HCT116 (cell line): Measurements from ENCODE around the gene ARHGEF37. TPM values are rescaled to one million over a fixed set of nuclear protein-coding genes. Genes with fewer than 3 reads are reported as not detected.
"Not testable (repeated sequence)": the region's sequence is repeated elsewhere in the genome, so short reads cannot be mapped to it uniquely, and the experiment has no call there.

Experiments used
- ATAC-seq: fragments of 200-7000 bp; cut with Tn5 transposase; 2 replicates; pipeline ENCODE4 v1.9.1; 2020; ENCODE audit warnings: mild to moderate bottlenecking, moderate library complexity
- BruUV-seq: library from RNA; stranded (reverse); fragments of 400-500 nt; replicated peaks from 2 replicates; lab custom pipeline; 2021; lab: Mats Ljungman, UMichigan
- CTCF ChIA-PET: fragments of 300-600 bp; sonication (Branson Sonifier 250); formaldehyde crosslinking; loops from one replicate; lab custom pipeline; 2021; ENCODE audit warnings: antibody characterized with exemption; lab: Charles Lee
- POLR2A ChIA-PET: fragments of 300-600, 350-600 bp; sonication (Branson Sonifier 250); formaldehyde crosslinking; loops from one replicate; lab custom pipeline; 2021; ENCODE audit warnings: antibody characterized with exemption; lab: Charles Lee
- RAD21 ChIA-PET, 2 experiments: fragments of 300-600 bp; sonication (Branson Sonifier 250); formaldehyde crosslinking; loops; one replicate each; lab custom pipeline; 2023; ENCODE audit warnings: low total read pairs in 2 of 2; ENCODE audit not compliant: uncharacterized antibody in 2 of 2, unreplicated experiment in 2 of 2, low non-redundant PET in 1 of 2; lab: Charles Lee
- DNase-seq: peaks from one replicate; pipeline ENCODE4 v3.0.0-alpha.2; 2010; ENCODE audit warnings: low read depth, low spot score
- H2AFZ ChIP-seq: fragments of 200-600 bp; shearing (Covaris generic), sonication (generic); 2 replicates; pipeline ENCODE4 v1.6.1; 2017; ENCODE audit warnings: low read depth, mixed run types, mixed read lengths, antibody characterized with exemption, low read length; ENCODE audit not compliant: poor library complexity, severe bottlenecking
- H3K27ac ChIP-seq: 2 replicates; pipeline ENCODE4 v1.5.1; 2012; ENCODE audit warnings: low read depth, low read length
- H3K27me3 ChIP-seq: fragments of 200-600 bp; sonication (generic); 2 replicates; pipeline ENCODE4 v1.6.1; 2016; ENCODE audit warnings: mixed run types, low read length, mixed read lengths; ENCODE audit not compliant: insufficient read depth
- H3K36me3 ChIP-seq, 2 experiments: fragments of 200-500 bp in 1 of 2; fragments of 200-600 bp in 1 of 2; sonication (Bioruptor generic) in 1 of 2; sonication (generic) in 1 of 2; 2 replicates each; pipeline versions ENCODE4 v1.5.1 to v1.6.1; 2014 to 2016; ENCODE audit warnings: low read length in 2 of 2, inconsistent platforms in 1 of 2, mixed read lengths in 1 of 2, mixed run types in 1 of 2; ENCODE audit not compliant: insufficient read depth in 2 of 2, control insufficient read depth in 1 of 2
- H3K4me1 ChIP-seq, 2 experiments: fragments of 200-600 bp in 1 of 2; sonication (generic) in 1 of 2; 2 replicates each; pipeline versions ENCODE4 v1.5.1 to v1.6.1; 2012 to 2017; ENCODE audit warnings: low read length in 2 of 2, inconsistent platforms in 1 of 2, mild to moderate bottlenecking in 1 of 2, mixed read lengths in 1 of 2, mixed run types in 1 of 2, moderate library complexity in 1 of 2; ENCODE audit not compliant: insufficient read depth in 2 of 2, control insufficient read depth in 1 of 2
- H3K4me2 ChIP-seq: fragments of 200-600 bp; sonication (generic); 2 replicates; pipeline ENCODE4 v1.6.1; 2017; ENCODE audit warnings: mixed run types, low read length, mixed read lengths
- H3K4me3 ChIP-seq, 2 experiments: fragments of 200-600 bp in 1 of 2; sonication (generic) in 1 of 2; replicated peaks in 1 of 2; 2 replicates each; pipeline ENCODE4 v1.5.1; 2011 to 2016; ENCODE audit warnings: low read length in 2 of 2, control low read depth in 1 of 2, low read depth in 1 of 2, mild to moderate bottlenecking in 1 of 2, mixed read lengths in 1 of 2, mixed run types in 1 of 2
- H3K79me2 ChIP-seq: fragments of 200-600 bp; sonication (generic); 2 replicates; pipeline ENCODE4 v1.6.1; 2017; ENCODE audit warnings: mild to moderate bottlenecking, mixed run types, low read length, moderate library complexity, mixed read lengths; ENCODE audit not compliant: insufficient read depth
- H3K9ac ChIP-seq: fragments of 200-600 bp; sonication (generic); 2 replicates; pipeline ENCODE4 v1.6.1; 2016; ENCODE audit warnings: low read length, mixed read lengths
- H3K9me2 ChIP-seq: fragments of 200-600 bp; sonication (generic), shearing (Covaris generic); 2 replicates; pipeline ENCODE4 v1.6.1; 2017; ENCODE audit warnings: mixed run types, mild to moderate bottlenecking, moderate library complexity; ENCODE audit not compliant: insufficient read depth
- H3K9me3 ChIP-seq, 2 experiments: fragments of 200-500 bp in 1 of 2; fragments of 200-600 bp in 1 of 2; sonication (Bioruptor generic) in 1 of 2; sonication (generic) in 1 of 2; 2 replicates each; pipeline ENCODE4 v1.6.1; 2014 to 2017; ENCODE audit warnings: low read length in 2 of 2, mixed read lengths in 2 of 2, inconsistent platforms in 1 of 2, low read depth in 1 of 2, mild to moderate bottlenecking in 1 of 2, mixed run types in 1 of 2, moderate library complexity in 1 of 2; ENCODE audit not compliant: control insufficient read depth in 1 of 2, insufficient read depth in 1 of 2
- H4K20me1 ChIP-seq: fragments of 200-600 bp; sonication (generic), shearing (Covaris generic); 2 replicates; pipeline ENCODE4 v1.6.1; 2017; ENCODE audit warnings: mixed run types, mild to moderate bottlenecking, moderate library complexity; ENCODE audit not compliant: insufficient read depth
- ATF3 ChIP-seq: IDR thresholded peaks from 2 replicates; pipeline ENCODE4 v1.6.1; 2012
- CBX3 ChIP-seq: IDR thresholded peaks from 2 replicates; pipeline ENCODE4 v1.6.1; 2012; ENCODE audit warnings: low read depth
- ELF1 ChIP-seq: IDR thresholded peaks from 2 replicates; pipeline ENCODE4 v1.6.1; 2012; ENCODE audit warnings: low read depth, borderline replicate concordance
- EZH2phosphoT487 ChIP-seq: fragments of 200-600 bp; IDR thresholded peaks from 2 replicates; pipeline ENCODE4 v1.6.1; 2018; ENCODE audit warnings: antibody characterized with exemption, borderline replicate concordance
- FOSL1 ChIP-seq: IDR thresholded peaks from 2 replicates; pipeline ENCODE4 v1.6.1; 2012; ENCODE audit warnings: low read depth
- JUND ChIP-seq: IDR thresholded peaks from 2 replicates; pipeline ENCODE4 v1.6.1; 2012
- POLR2A ChIP-seq: IDR thresholded peaks from 2 replicates; pipeline ENCODE4 v1.7.0; 2011; ENCODE audit warnings: borderline replicate concordance; ENCODE audit not compliant: insufficient read depth, insufficient read length; ENCODE audit errors: extremely low read depth
- SIN3A ChIP-seq: IDR thresholded peaks from 2 replicates; pipeline ENCODE4 v1.6.1; 2012; ENCODE audit warnings: low read depth
- SP1 ChIP-seq: IDR thresholded peaks from 2 replicates; pipeline ENCODE4 v1.6.1; 2012; ENCODE audit warnings: low read depth
- SRF ChIP-seq: IDR thresholded peaks from 2 replicates; pipeline ENCODE4 v1.6.1; 2012; ENCODE audit warnings: low read depth
- YY1 ChIP-seq: IDR thresholded peaks from 2 replicates; pipeline ENCODE4 v1.6.1; 2011; ENCODE audit warnings: low read length, low read depth, moderate library complexity, mild to moderate bottlenecking; ENCODE audit not compliant: insufficient replicate concordance; ENCODE audit errors: extremely low read depth
- ZFX ChIP-seq: fragments of 450-650 bp; IDR thresholded peaks from 2 replicates; pipeline ENCODE4 v1.6.1; 2017
- intact Hi-C: fragments of 100-400 bp; cut with micrococcal nuclease; formaldehyde crosslinking; loops from 2 replicates; pipeline ENCODE4 v1.10.0; 2022
- total RNA-seq: library from RNA; stranded (reverse); gene quantifications from one replicate; pipeline ENCODE4 v1.2.1, GENCODE V29; 2021; ENCODE audit not compliant: unreplicated experiment

The ARHGEF37 gene
- total RNA-seq, 1 experiment from 2014 or later, result 7.0 TPM

GRCh38 chr5:149594206-149594895, 13.1 kb downstream of the ARHGEF37 start (continued):
- TF ChIP-seq EZH2phosphoT487 (no peak), POLR2A (no peak), YY1 (no peak), ZFX (no peak), ATF3 (no peak), ELF1 (no peak), SIN3A (no peak), CBX3 (no peak), SRF (no peak), SP1 (no peak)
- TF ChIP-seq, all 23 proteins: peak for 0

GRCh38 chr5:149595105-149595504, 13.8 kb downstream of the ARHGEF37 start:
- ATAC-seq, result peak; percentile 76
- H3K79me2 ChIP-seq, H3K9me2 ChIP-seq, H3K27me3 ChIP-seq, CTCF ChIA-PET, POLR2A ChIA-PET, H3K4me3 ChIP-seq, H3K36me3 ChIP-seq, H3K9ac ChIP-seq, DNase-seq, intact Hi-C loops, H2AFZ ChIP-seq, H4K20me1 ChIP-seq, H3K9me3 ChIP-seq, BruUV-seq, H3K27ac ChIP-seq, RAD21 ChIA-PET: not testable (repeated sequence)
- Histone ChIP-seq H3K4me2 (peak overlapping the region; percentile 50), H3K4me1 (peaks cover 7 to 21% of the 10 kb centered on the region in 2 experiments)
- TF ChIP-seq JUND (peak; percentile 26; the same call in 1 of the 2 replicates), FOSL1 (peak; percentile 28; the same call in 1 of the 2 replicates)
